IMR-90 (cell line): ENCODE results near the gene SLX4. TPM values are rescaled to one million over a fixed set of nuclear protein-coding genes. Genes with fewer than 3 reads are reported as not detected.

Experiments
- ATAC-seq: fragments of 200-7000 bp; cut with Tn5 transposase; 2 replicates; pipeline ENCODE4 v1.9.1; 2020; ENCODE audit warnings: low read depth, mild to moderate bottlenecking, moderate library complexity
- BruUV-seq: library from RNA; stranded (reverse); fragments of 400-500 nt; replicated peaks from 2 replicates; lab custom pipeline; 2021; lab: Mats Ljungman, UMichigan
- CTCF ChIA-PET: fragments of 300-600 bp; formaldehyde crosslinking; extraction: SDS; loops from one replicate; lab custom pipeline; 2021; ENCODE audit warnings: antibody characterized with exemption; lab: Yijun Ruan, JAX
- POLR2A ChIA-PET: fragments of 300-600 bp; sonication (Branson Sonifier 250); formaldehyde crosslinking; loops from one replicate; lab custom pipeline; 2022; ENCODE audit warnings: antibody characterized with exemption; ENCODE audit not compliant: unreplicated experiment; lab: Charles Lee
- DNase-seq: peaks from one replicate; pipeline ENCODE4 v3.0.0; 2013
- H2AFZ ChIP-seq: replicated peaks from 2 replicates; pipeline ENCODE3; 2013; ENCODE audit warnings: low read length, mild to moderate bottlenecking; ENCODE audit not compliant: poor library complexity
- H2AK5ac ChIP-seq: 2 replicates; pipeline ENCODE4 v1.6.1; 2013; ENCODE audit warnings: low read depth, low read length, inconsistent platforms
- H2AK9ac ChIP-seq: replicated peaks from 2 replicates; pipeline ENCODE3; 2013; ENCODE audit warnings: mild to moderate bottlenecking, low read depth, low read length, moderate library complexity; ENCODE audit not compliant: poor library complexity
- H2BK120ac ChIP-seq: 2 replicates; pipeline ENCODE4 v1.6.1; 2013; ENCODE audit warnings: low read depth, low read length, inconsistent platforms
- H2BK15ac ChIP-seq: 3 replicates; pipeline ENCODE4 v1.6.1; 2013; ENCODE audit warnings: low read depth, low read length, inconsistent platforms
- H2BK20ac ChIP-seq: 2 replicates; pipeline ENCODE4 v1.6.1; 2013; ENCODE audit warnings: low read depth, mild to moderate bottlenecking, inconsistent platforms, low read length, moderate library complexity
- H2BK5ac ChIP-seq: 2 replicates; pipeline ENCODE4 v1.6.1; 2013; ENCODE audit warnings: mild to moderate bottlenecking, low read depth, low read length, inconsistent platforms; ENCODE audit not compliant: poor library complexity, severe bottlenecking
- H3K14ac ChIP-seq: replicated peaks from 2 replicates; pipeline ENCODE4 v1.6.1; 2013; ENCODE audit warnings: low read depth, low read length, inconsistent platforms
- H3K18ac ChIP-seq: 2 replicates; pipeline ENCODE4 v1.6.1; 2013; ENCODE audit warnings: low read depth, low read length, control low read depth
- H3K23ac ChIP-seq: 2 replicates; pipeline ENCODE4 v1.6.1; 2013; ENCODE audit warnings: low read depth, low read length, inconsistent platforms
- H3K27ac ChIP-seq: 2 replicates; pipeline ENCODE4 v1.5.1; 2013; ENCODE audit warnings: mild to moderate bottlenecking, control low read depth, low read length; ENCODE audit not compliant: insufficient read depth
- H3K27me3 ChIP-seq: 2 replicates; pipeline ENCODE4 v1.6.1; 2013; ENCODE audit warnings: low read length; ENCODE audit not compliant: control insufficient read depth, insufficient read depth
- H3K36me3 ChIP-seq: 2 replicates; pipeline ENCODE4 v1.6.1; 2013; ENCODE audit warnings: low read length, mixed read lengths; ENCODE audit not compliant: control insufficient read depth, insufficient read depth
- H3K4ac ChIP-seq: 2 replicates; pipeline ENCODE4 v1.6.1; 2013; ENCODE audit warnings: low read depth, low read length, inconsistent platforms
- H3K4me1 ChIP-seq: 2 replicates; pipeline ENCODE4 v1.6.1; 2013; ENCODE audit warnings: low read length, mixed read lengths; ENCODE audit not compliant: control insufficient read depth, insufficient read depth
- H3K4me2 ChIP-seq: 2 replicates; pipeline ENCODE4 v1.6.1; 2013; ENCODE audit warnings: low read depth, mild to moderate bottlenecking, control low read depth, low read length, moderate library complexity
- H3K4me3 ChIP-seq: 2 replicates; pipeline ENCODE4 v1.5.1; 2013; ENCODE audit warnings: low read depth, mild to moderate bottlenecking, control low read depth, low read length, moderate library complexity; ENCODE audit not compliant: insufficient read depth
- H3K56ac ChIP-seq: 2 replicates; pipeline ENCODE4 v1.6.1; 2013; ENCODE audit warnings: low read length, inconsistent platforms; ENCODE audit not compliant: insufficient read depth; ENCODE audit errors: extremely low read depth
- H3K79me1 ChIP-seq, 2 experiments: 2 replicates each; pipeline ENCODE4 v1.6.1; 2013; ENCODE audit warnings: low read length in 2 of 2, inconsistent platforms in 1 of 2, low read depth in 1 of 2
- H3K9ac ChIP-seq: 2 replicates; pipeline ENCODE4 v1.6.1; 2013; ENCODE audit warnings: low read depth, low read length, control low read depth
- H3K9me1 ChIP-seq: 2 replicates; pipeline ENCODE4 v1.6.1; 2013; ENCODE audit warnings: low read length, inconsistent platforms; ENCODE audit not compliant: insufficient read depth
- H3K9me3 ChIP-seq: 2 replicates; pipeline ENCODE4 v1.6.1; 2013; ENCODE audit warnings: low read length; ENCODE audit not compliant: control insufficient read depth, insufficient read depth
- H4K20me1 ChIP-seq: 2 replicates; pipeline ENCODE4 v1.6.1; 2013; ENCODE audit warnings: low read length, inconsistent platforms; ENCODE audit not compliant: insufficient read depth
- H4K5ac ChIP-seq: 2 replicates; pipeline ENCODE4 v1.6.1; 2013; ENCODE audit warnings: mild to moderate bottlenecking, low read depth, low read length, control low read depth
- H4K8ac ChIP-seq, 2 experiments: 2 replicates each; pipeline ENCODE4 v1.6.1; 2013; ENCODE audit warnings: low read depth in 2 of 2, low read length in 2 of 2, control low read depth in 1 of 2, inconsistent platforms in 1 of 2
- H4K91ac ChIP-seq: 2 replicates; pipeline ENCODE4 v1.6.1; 2013; ENCODE audit warnings: low read depth, low read length, inconsistent platforms; ENCODE audit not compliant: insufficient read depth
- WGBS, 2 experiments: methylation state at CpG; one replicate each; pipeline versions ENCODE4 v1.1.5 to v1.1.7; 2013; ENCODE audit warnings: missing lambda C conversion rate in 2 of 2; ENCODE audit not compliant: insufficient read length in 1 of 2; ENCODE audit errors: extremely low coverage in 2 of 2; 5-methylcytosine and 5-hydroxymethylcytosine counted together
- dilution Hi-C: fragments of 300-500 bp; cut with HindIII; formaldehyde crosslinking; loops from one replicate; pipeline ENCODE4 v1.14.3; 2018; ENCODE audit warnings: low sequenced_read_pairs; ENCODE audit not compliant: unreplicated experiment
- in situ Hi-C: fragments of 300-500 bp; cut with MboI; formaldehyde crosslinking; loops from 3 replicates; pipeline ENCODE4 v1.14.3; 2019; ENCODE audit warnings: low sequenced_read_pairs, inconsistent platforms, mixed read lengths
- intact Hi-C: fragments of 100-400 bp; cut with micrococcal nuclease; formaldehyde crosslinking; loops from 2 replicates; pipeline ENCODE4 v1.10.0; 2022
- polyA plus RNA-seq, 3 experiments: library from polyadenylated mRNA; depleted of rRNA; stranded (reverse); fragments of >200 nt; gene quantifications; 2 replicates each; pipeline ENCODE4 v1.2.3, GENCODE V29; 2012; ENCODE audit warnings: low replicate concordance in 1 of 3
- total RNA-seq: library from RNA; depleted of rRNA; stranded (reverse); fragments of >200 nt; gene quantifications from 2 replicates; pipeline ENCODE4 v1.2.3, GENCODE V29; 2012
- TF ChIP-seq, protein P1 (sequence below): fragments of 150-350 bp; IDR thresholded peaks from 2 replicates; pipeline ENCODE4 v1.6.1; 2017; ENCODE audit warnings: mild to moderate bottlenecking, antibody characterized with exemption, low read length, low read depth

The SLX4 gene
- total and polyA plus RNA-seq, 2 of the 4 experiments (the other 2 are of a cell fraction) = 1.3 to 3.1 TPM

DNA sequence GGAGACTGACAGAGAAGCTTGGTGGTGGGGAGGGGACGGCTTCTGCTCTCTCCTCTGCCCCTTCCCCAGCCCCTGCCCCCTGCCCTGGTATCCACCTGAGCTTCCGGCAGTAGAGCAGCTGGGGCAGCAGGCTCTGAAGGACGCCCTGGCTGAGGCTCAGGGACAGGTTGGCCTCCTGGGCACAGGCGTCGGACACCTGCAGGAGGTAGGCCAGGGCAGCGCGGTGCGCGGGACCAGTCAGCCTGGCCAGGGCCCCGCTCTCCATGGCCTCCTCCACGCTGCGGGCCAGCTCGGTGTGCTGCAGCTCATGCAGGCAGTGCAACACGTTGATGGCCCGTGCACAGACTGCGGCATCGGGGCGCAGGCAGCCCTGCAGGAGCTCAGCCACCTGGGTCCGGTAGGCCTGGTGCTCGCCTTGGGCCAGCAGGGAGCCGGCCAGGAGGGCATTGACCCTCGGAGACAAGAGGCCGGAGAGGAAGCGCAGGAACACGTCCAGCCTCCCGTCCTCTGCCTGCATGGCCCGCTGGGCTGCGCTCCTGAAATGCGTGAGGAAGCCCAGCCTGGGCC lies 48.4 kb downstream of the SLX4 start:
- Histone ChIP-seq H3K14ac (no peak overlapping the region), H3K9ac (no peak overlapping the region), H3K18ac (no peak overlapping the region), H4K8ac (no peak overlapping the region), H4K5ac (no peak overlapping the region), H3K4ac (no peak overlapping the region), H2AK5ac (no peak overlapping the region), H3K79me1 (no peaks in the 10 kb centered on the region), H3K36me3 (no peaks in the 10 kb centered on the region), H4K91ac (no peak overlapping the region), H2AK9ac (no peak overlapping the region), H3K9me3 (no peaks in the 10 kb centered on the region), H3K4me3 (no peak overlapping the region), H2BK15ac (no peak overlapping the region), H3K23ac (no peak overlapping the region), H2BK5ac (no peak overlapping the region), H3K56ac (no peak overlapping the region), H3K9me1 (no peaks in the 10 kb centered on the region), H2BK120ac (no peak overlapping the region), H3K27ac (no peak overlapping the region), H4K20me1 (no peaks in the 10 kb centered on the region), H3K4me1 (no peaks in the 10 kb centered on the region), H3K4me2 (no peak overlapping the region), H2AFZ (no peak overlapping the region), H2BK20ac (no peak overlapping the region), H3K27me3 (peaks cover 2% of the 10 kb centered on the region)
- DNase-seq (no peak), ATAC-seq (no peak)
- 90% methylated on average over 19 of the region's 29 CpGs; no CpG with 5 or more reads in 1 of the 2 experiments for WGBS, 2 experiments
- ChIA-PET CTCF (no interaction called here), POLR2A (no interaction called here)
- BruUV-seq = no TSS peak
- dilution Hi-C loops = no loop called here
- in situ Hi-C loops = no loop called here
- intact Hi-C loops = no loop called here
- TF ChIP-seq, protein P1, sequence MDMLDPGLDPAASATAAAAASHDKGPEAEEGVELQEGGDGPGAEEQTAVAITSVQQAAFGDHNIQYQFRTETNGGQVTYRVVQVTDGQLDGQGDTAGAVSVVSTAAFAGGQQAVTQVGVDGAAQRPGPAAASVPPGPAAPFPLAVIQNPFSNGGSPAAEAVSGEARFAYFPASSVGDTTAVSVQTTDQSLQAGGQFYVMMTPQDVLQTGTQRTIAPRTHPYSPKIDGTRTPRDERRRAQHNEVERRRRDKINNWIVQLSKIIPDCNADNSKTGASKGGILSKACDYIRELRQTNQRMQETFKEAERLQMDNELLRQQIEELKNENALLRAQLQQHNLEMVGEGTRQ = no peak
